Liver (tissue), 9 donors: ENCODE results near the gene PRSS23. TPM values are rescaled to one million over a fixed set of nuclear protein-coding genes. Genes with fewer than 3 reads are reported as not detected.

Source experiments
- DNase-seq: peaks from one replicate; pipeline ENCODE4 v3.0.0-alpha.2; 2017; ENCODE audit warnings: low spot score
- H3K27ac ChIP-seq, 2 donors: one replicate each; pipeline ENCODE4 v1.7.0; 2013; ENCODE audit warnings: inconsistent platforms in 2 of 2, low read length in 2 of 2, control low read depth in 1 of 2, low read depth in 1 of 2, mild to moderate bottlenecking in 1 of 2
- H3K27me3 ChIP-seq, 4 donors: one replicate each; pipeline versions ENCODE4 v1.6.1 to v1.7.0; 2013; ENCODE audit warnings: low read length in 3 of 4, inconsistent platforms in 1 of 4, mild to moderate bottlenecking in 1 of 4, moderate library complexity in 1 of 4; ENCODE audit not compliant: control insufficient read depth in 4 of 4, insufficient read depth in 4 of 4
- H3K36me3 ChIP-seq, 4 donors: one replicate each; pipeline versions ENCODE4 v1.6.1 to v1.7.0; 2013; ENCODE audit warnings: low read length in 3 of 4, mild to moderate bottlenecking in 3 of 4, low read depth in 1 of 4, moderate library complexity in 1 of 4; ENCODE audit not compliant: control insufficient read depth in 4 of 4, insufficient read depth in 3 of 4
- H3K4me1 ChIP-seq, 4 donors: one replicate each; pipeline versions ENCODE4 v1.6.1 to v1.7.0; 2013; ENCODE audit warnings: low read length in 3 of 4, mild to moderate bottlenecking in 3 of 4, moderate library complexity in 1 of 4; ENCODE audit not compliant: control insufficient read depth in 4 of 4, insufficient read depth in 4 of 4
- H3K4me3 ChIP-seq, 3 donors: one replicate each; pipeline versions ENCODE4 v1.6.1 to v1.7.0; 2013; ENCODE audit warnings: low read length in 3 of 3, control low read depth in 1 of 3, low read depth in 1 of 3, mild to moderate bottlenecking in 1 of 3
- H3K9ac ChIP-seq, 2 donors: one replicate each; pipeline ENCODE4 v1.7.0; 2013; ENCODE audit warnings: low read length in 2 of 2, mild to moderate bottlenecking in 2 of 2, moderate library complexity in 2 of 2, control low read depth in 1 of 2, low read depth in 1 of 2
- H3K9me3 ChIP-seq, 4 donors: one replicate each; pipeline versions ENCODE4 v1.6.1 to v1.7.0; 2013; ENCODE audit warnings: low read length in 3 of 4; ENCODE audit not compliant: control insufficient read depth in 4 of 4
- FOXA1 ChIP-seq: IDR thresholded peaks from 2 replicates; pipeline ENCODE4 v1.6.1; 2016; ENCODE audit warnings: antibody characterized with exemption
- FOXA2 ChIP-seq: IDR thresholded peaks from 2 replicates; pipeline ENCODE4 v1.6.1; 2016; ENCODE audit warnings: antibody characterized with exemption
- GABPA ChIP-seq, 2 donors: IDR thresholded peaks in 1 of 2; conservative IDR thresholded peaks in 1 of 2; 2 replicates each; pipeline ENCODE4 v1.6.1; 2016; ENCODE audit warnings: antibody characterized with exemption in 2 of 2, mild to moderate bottlenecking in 1 of 2, moderate library complexity in 1 of 2
- HNF4A ChIP-seq, 2 donors: conservative IDR thresholded peaks; 2 replicates each; pipeline ENCODE4 v1.6.1; 2016; ENCODE audit warnings: antibody characterized with exemption in 2 of 2, mild to moderate bottlenecking in 2 of 2
- HNF4G ChIP-seq: IDR thresholded peaks from 2 replicates; pipeline ENCODE4 v1.6.1; 2016; ENCODE audit warnings: antibody characterized with exemption
- JUND ChIP-seq, 2 donors: IDR thresholded peaks; 2 replicates each; pipeline ENCODE4 v1.6.1; 2016; ENCODE audit warnings: antibody characterized with exemption in 2 of 2
- NR2F2 ChIP-seq: IDR thresholded peaks from 2 replicates; pipeline ENCODE4 v1.6.1; 2016; ENCODE audit warnings: antibody characterized with exemption
- RAD21 ChIP-seq, 2 donors: IDR thresholded peaks; 2 replicates each; pipeline ENCODE4 v1.6.1; 2016; ENCODE audit warnings: antibody characterized with exemption in 2 of 2, mild to moderate bottlenecking in 2 of 2
- RXRA ChIP-seq, 2 donors: IDR thresholded peaks; 2 replicates each; pipeline ENCODE4 v1.6.1; 2017 to 2018; ENCODE audit warnings: antibody characterized with exemption in 2 of 2, mild to moderate bottlenecking in 1 of 2
- SP1 ChIP-seq: IDR thresholded peaks from 2 replicates; pipeline ENCODE4 v1.6.1; 2018; ENCODE audit warnings: antibody characterized with exemption, mild to moderate bottlenecking
- YY1 ChIP-seq: IDR thresholded peaks from 2 replicates; pipeline ENCODE4 v1.6.1; 2016; ENCODE audit warnings: antibody characterized with exemption, mild to moderate bottlenecking
- WGBS: extraction: QIAGEN DNeasy Blood & Tissue Kit; methylation state at CpG from one replicate; pipeline ENCODE4 v1.1.7; 2013; 5-methylcytosine and 5-hydroxymethylcytosine counted together
- polyA plus RNA-seq, 2 donors: library from polyadenylated mRNA; stranded (reverse) in 1 of 2; unstranded in 1 of 2; fragments of 200-250 nt in 1 of 2; fragments of >200 nt in 1 of 2; fragmentation: Nextera tagmentation in 1 of 2; extraction: Ambion mirVana in 1 of 2; gene quantifications; one replicate each; pipeline versions ENCODE4 v1.2.1 to v1.2.3, GENCODE V29; 2013 to 2015
- total RNA-seq, 2 donors: library from RNA; depleted of rRNA; stranded (reverse); fragments of >200 nt; gene quantifications; one replicate each; pipeline ENCODE4 v1.2.3, GENCODE V29; 2014
- TF ChIP-seq, protein P1 (sequence below): IDR thresholded peaks from 2 replicates; pipeline ENCODE4 v1.6.1; 2016; ENCODE audit warnings: antibody characterized with exemption, mild to moderate bottlenecking
- TF ChIP-seq, protein P2 (sequence below): IDR thresholded peaks from 2 replicates; pipeline ENCODE4 v1.6.1; 2016; ENCODE audit warnings: antibody characterized with exemption
- TF ChIP-seq, protein P3 (sequence below): IDR thresholded peaks from 2 replicates; pipeline ENCODE4 v1.6.1; 2016; ENCODE audit warnings: antibody characterized with exemption
- TF ChIP-seq, protein P4 (sequence below): IDR thresholded peaks from 2 replicates; pipeline ENCODE4 v1.6.1; 2016; ENCODE audit warnings: antibody characterized with exemption
- TF ChIP-seq, protein P5 (sequence below): fragments of 150-350 bp; IDR thresholded peaks from 2 replicates; pipeline ENCODE4 v1.5.1; 2017; ENCODE audit warnings: improper control_type of control experiment, low read depth, low read length; ENCODE audit not compliant: missing input control
- donor health status: healthy.
- donor health status: healthy.
- donor health status: healthy.
- donor health status: healthy.
- donor health status: healthy.

PRSS23 gene
- total and polyA plus RNA-seq, 4 donors: 2.3 to 11.0 (median 7.8) TPM

DNA sequence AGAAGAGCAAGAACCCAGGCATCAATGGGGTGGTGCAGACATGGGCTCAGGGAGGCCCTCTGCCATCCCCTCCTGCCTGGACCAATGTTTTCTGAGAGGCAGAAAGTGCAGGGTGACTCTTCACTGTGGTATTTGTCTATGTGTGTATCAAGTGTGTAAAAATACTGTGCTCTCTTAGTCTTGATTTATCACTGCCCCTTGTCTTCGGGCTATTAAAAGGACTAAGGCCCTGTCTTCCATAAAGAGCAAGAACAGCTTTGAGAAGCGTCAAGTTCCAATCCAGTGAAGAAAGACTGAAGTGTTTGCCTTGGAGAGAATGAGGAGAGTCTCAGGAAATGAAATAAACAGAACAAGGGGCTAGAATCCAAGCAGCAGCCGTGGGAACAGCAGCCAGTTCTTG, 14.4 kb downstream of the PRSS23 start:
- H3K4me1 ChIP-seq: no peaks in the 10 kb centered on the region
- H3K9ac ChIP-seq: no peak overlapping the region
- H3K27me3 ChIP-seq: no peaks in the 10 kb centered on the region
- H3K27ac ChIP-seq: peak overlapping the region in 1 of 2 donors; percentile 38
- no peaks in the 10 kb centered on the region for H3K36me3 ChIP-seq
- TF ChIP-seq HNF4A (conservative IDR thresholded peaks at IDR 0.05) (no peak), RAD21 (IDR thresholded peaks at IDR 0.05) (no peak), FOXA1 (no peak), NR2F2 (no peak), FOXA2 (no peak), JUND (IDR thresholded peaks at IDR 0.05) (no peak)
- TF ChIP-seq, protein P1, sequence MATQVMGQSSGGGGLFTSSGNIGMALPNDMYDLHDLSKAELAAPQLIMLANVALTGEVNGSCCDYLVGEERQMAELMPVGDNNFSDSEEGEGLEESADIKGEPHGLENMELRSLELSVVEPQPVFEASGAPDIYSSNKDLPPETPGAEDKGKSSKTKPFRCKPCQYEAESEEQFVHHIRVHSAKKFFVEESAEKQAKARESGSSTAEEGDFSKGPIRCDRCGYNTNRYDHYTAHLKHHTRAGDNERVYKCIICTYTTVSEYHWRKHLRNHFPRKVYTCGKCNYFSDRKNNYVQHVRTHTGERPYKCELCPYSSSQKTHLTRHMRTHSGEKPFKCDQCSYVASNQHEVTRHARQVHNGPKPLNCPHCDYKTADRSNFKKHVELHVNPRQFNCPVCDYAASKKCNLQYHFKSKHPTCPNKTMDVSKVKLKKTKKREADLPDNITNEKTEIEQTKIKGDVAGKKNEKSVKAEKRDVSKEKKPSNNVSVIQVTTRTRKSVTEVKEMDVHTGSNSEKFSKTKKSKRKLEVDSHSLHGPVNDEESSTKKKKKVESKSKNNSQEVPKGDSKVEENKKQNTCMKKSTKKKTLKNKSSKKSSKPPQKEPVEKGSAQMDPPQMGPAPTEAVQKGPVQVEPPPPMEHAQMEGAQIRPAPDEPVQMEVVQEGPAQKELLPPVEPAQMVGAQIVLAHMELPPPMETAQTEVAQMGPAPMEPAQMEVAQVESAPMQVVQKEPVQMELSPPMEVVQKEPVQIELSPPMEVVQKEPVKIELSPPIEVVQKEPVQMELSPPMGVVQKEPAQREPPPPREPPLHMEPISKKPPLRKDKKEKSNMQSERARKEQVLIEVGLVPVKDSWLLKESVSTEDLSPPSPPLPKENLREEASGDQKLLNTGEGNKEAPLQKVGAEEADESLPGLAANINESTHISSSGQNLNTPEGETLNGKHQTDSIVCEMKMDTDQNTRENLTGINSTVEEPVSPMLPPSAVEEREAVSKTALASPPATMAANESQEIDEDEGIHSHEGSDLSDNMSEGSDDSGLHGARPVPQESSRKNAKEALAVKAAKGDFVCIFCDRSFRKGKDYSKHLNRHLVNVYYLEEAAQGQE: no peak
- TF ChIP-seq, protein P2, sequence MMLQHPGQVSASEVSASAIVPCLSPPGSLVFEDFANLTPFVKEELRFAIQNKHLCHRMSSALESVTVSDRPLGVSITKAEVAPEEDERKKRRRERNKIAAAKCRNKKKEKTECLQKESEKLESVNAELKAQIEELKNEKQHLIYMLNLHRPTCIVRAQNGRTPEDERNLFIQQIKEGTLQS: no peak
- WGBS: 82% methylated on average over 3 of the region's 3 CpGs
- H3K9me3 ChIP-seq: no peaks in the 10 kb centered on the region
- H3K4me3 ChIP-seq: no peak overlapping the region
- no peak for DNase-seq

DNA sequence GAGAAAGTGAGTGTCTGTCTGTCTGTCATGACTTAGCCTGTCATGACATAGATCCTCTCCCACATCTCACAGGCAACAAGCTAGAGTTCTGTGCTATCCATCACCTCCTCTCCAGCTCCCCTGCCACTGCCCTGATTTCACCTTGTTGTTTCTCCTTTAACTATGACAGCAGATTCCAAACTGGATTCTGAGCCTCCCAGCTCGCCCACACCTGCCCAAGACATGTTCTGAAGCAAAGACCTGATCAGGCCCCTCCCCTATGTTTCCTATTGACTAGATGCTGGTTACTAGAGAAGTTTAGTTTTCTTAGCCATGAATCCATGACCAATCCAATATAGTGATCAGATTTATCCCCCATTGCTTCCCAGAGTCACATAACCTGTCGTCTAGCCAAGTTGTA, 15.4 kb downstream of the PRSS23 start:
- Histone ChIP-seq H3K27me3 (no peaks in the 10 kb centered on the region), H3K36me3 (no peaks in the 10 kb centered on the region), H3K9me3 (no peaks in the 10 kb centered on the region), H3K4me1 (no peaks in the 10 kb centered on the region), H3K27ac (peak overlapping the region in 1 of 2 donors; percentile 2), H3K9ac (no peak overlapping the region), H3K4me3 (no peak overlapping the region)
- DNase-seq: no peak
- WGBS: 89% methylated on average over 2 of the region's 2 CpGs
- TF ChIP-seq JUND (IDR thresholded peaks at IDR 0.05) (no peak), GABPA (IDR thresholded peaks at IDR 0.05 in 1 of 2, conservative IDR thresholded peaks at IDR 0.05 in 1 of 2) (no peak), FOXA2 (no peak), RXRA (IDR thresholded peaks at IDR 0.05) (no peak), YY1 (no peak), HNF4A (conservative IDR thresholded peaks at IDR 0.05) (no peak), RAD21 (IDR thresholded peaks at IDR 0.05) (no peak), FOXA1 (no peak), NR2F2 (no peak), HNF4G (no peak), SP1 (no peak)
- TF ChIP-seq, protein P3, sequence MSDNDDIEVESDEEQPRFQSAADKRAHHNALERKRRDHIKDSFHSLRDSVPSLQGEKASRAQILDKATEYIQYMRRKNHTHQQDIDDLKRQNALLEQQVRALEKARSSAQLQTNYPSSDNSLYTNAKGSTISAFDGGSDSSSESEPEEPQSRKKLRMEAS: no peak
- TF ChIP-seq, protein P4, sequence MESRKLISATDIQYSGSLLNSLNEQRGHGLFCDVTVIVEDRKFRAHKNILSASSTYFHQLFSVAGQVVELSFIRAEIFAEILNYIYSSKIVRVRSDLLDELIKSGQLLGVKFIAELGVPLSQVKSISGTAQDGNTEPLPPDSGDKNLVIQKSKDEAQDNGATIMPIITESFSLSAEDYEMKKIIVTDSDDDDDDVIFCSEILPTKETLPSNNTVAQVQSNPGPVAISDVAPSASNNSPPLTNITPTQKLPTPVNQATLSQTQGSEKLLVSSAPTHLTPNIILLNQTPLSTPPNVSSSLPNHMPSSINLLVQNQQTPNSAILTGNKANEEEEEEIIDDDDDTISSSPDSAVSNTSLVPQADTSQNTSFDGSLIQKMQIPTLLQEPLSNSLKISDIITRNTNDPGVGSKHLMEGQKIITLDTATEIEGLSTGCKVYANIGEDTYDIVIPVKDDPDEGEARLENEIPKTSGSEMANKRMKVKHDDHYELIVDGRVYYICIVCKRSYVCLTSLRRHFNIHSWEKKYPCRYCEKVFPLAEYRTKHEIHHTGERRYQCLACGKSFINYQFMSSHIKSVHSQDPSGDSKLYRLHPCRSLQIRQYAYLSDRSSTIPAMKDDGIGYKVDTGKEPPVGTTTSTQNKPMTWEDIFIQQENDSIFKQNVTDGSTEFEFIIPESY: no peak
- TF ChIP-seq, protein P5, sequence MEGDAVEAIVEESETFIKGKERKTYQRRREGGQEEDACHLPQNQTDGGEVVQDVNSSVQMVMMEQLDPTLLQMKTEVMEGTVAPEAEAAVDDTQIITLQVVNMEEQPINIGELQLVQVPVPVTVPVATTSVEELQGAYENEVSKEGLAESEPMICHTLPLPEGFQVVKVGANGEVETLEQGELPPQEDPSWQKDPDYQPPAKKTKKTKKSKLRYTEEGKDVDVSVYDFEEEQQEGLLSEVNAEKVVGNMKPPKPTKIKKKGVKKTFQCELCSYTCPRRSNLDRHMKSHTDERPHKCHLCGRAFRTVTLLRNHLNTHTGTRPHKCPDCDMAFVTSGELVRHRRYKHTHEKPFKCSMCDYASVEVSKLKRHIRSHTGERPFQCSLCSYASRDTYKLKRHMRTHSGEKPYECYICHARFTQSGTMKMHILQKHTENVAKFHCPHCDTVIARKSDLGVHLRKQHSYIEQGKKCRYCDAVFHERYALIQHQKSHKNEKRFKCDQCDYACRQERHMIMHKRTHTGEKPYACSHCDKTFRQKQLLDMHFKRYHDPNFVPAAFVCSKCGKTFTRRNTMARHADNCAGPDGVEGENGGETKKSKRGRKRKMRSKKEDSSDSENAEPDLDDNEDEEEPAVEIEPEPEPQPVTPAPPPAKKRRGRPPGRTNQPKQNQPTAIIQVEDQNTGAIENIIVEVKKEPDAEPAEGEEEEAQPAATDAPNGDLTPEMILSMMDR: no peak
- TF ChIP-seq, protein P1: no peak
- TF ChIP-seq, protein P2: no peak
